Measurements from ENCODE around the gene TMEM17. TPM values are rescaled to one million over a fixed set of nuclear protein-coding genes. Genes with fewer than 3 reads are reported as not detected.
"Not testable (repeated sequence)": the region's sequence is repeated elsewhere in the genome, so short reads cannot be mapped to it uniquely, and the experiment has no call there.

TMEM17 gene
- total and polyA plus RNA-seq, 2 experiments from 2014 or later, result 1.8 to 5.0 TPM

- DNase-seq (ENCODE audit: low read depth in 1 of 2, low spot score in 1 of 2), result no peak
- no peak for TF ChIP-seq CTCF (IDR thresholded peaks at IDR 0.05; ENCODE audit: low read depth, low read length)
- no peaks in the 10 kb centered on the region for H3K9me3 ChIP-seq (ENCODE audit: low read depth)
- no peak overlapping the region for H3K4me3 ChIP-seq
- H3K36me3 ChIP-seq, result no peaks in the 10 kb centered on the region
- no peak overlapping the region for H3K27ac ChIP-seq
- peaks cover 7% of the 10 kb centered on the region for H3K4me1 ChIP-seq (ENCODE audit: low read depth)
- H3K27me3 ChIP-seq, result no peaks in the 10 kb centered on the region
These were observed 34.6 kb upstream of the TMEM17 start for GRCh38 chr2:62540408-62541168.

GRCh38 chr2:62539606-62540407 is 33.8 kb upstream of the TMEM17 start:
- Histone ChIP-seq H3K4me1 (ENCODE audit: low read depth) (peaks cover 7% of the 10 kb centered on the region), H3K36me3 (no peaks in the 10 kb centered on the region), H3K4me3 (no peak overlapping the region), H3K27me3 (no peaks in the 10 kb centered on the region), H3K9me3 (ENCODE audit: low read depth) (no peaks in the 10 kb centered on the region), H3K27ac (no peak overlapping the region)
- DNase-seq (ENCODE audit: low read depth in 1 of 2, low spot score in 1 of 2), result no peak
- no peak for TF ChIP-seq CTCF (IDR thresholded peaks at IDR 0.05; ENCODE audit: low read depth, low read length)

GRCh38 chr2:62538756-62539155 is 32.8 kb upstream of the TMEM17 start:
- no peak for TF ChIP-seq CTCF (IDR thresholded peaks at IDR 0.05; ENCODE audit: low read depth, low read length)
- no peaks in the 10 kb centered on the region for H3K27me3 ChIP-seq
- no peak for DNase-seq (ENCODE audit: low read depth in 1 of 2, low spot score in 1 of 2)

GRCh38 chr2:62537814-62538213 is 31.8 kb upstream of the TMEM17 start:
- H3K36me3 ChIP-seq, result no peaks in the 10 kb centered on the region
- no peaks in the 10 kb centered on the region for H3K9me3 ChIP-seq (ENCODE audit: low read depth)
- H3K4me1 ChIP-seq (ENCODE audit: low read depth), result peaks cover 7% of the 10 kb centered on the region
- no peak overlapping the region for H3K27ac ChIP-seq
- H3K4me3 ChIP-seq, result no peak overlapping the region
- DNase-seq (ENCODE audit: low read depth in 1 of 2, low spot score in 1 of 2), result no peak
- no peaks in the 10 kb centered on the region for H3K27me3 ChIP-seq
- TF ChIP-seq CTCF (IDR thresholded peaks at IDR 0.05; ENCODE audit: low read depth, low read length), result no peak

More at GRCh38 chr2:62538756-62539155, 32.8 kb upstream of the TMEM17 start:
- Histone ChIP-seq H3K4me3 (no peak overlapping the region), H3K36me3 (no peaks in the 10 kb centered on the region), H3K4me1 (ENCODE audit: low read depth) (peaks cover 7% of the 10 kb centered on the region), H3K9me3 (ENCODE audit: low read depth) (no peaks in the 10 kb centered on the region), H3K27ac (no peak overlapping the region)

GRCh38 chr2:62536873-62537547 is 31.0 kb upstream of the TMEM17 start:
- H3K27ac ChIP-seq, result no peak overlapping the region
- H3K36me3 ChIP-seq, result no peaks in the 10 kb centered on the region
- H3K9me3 ChIP-seq (ENCODE audit: low read depth), result no peaks in the 10 kb centered on the region
- H3K4me1 ChIP-seq (ENCODE audit: low read depth), result peaks cover 7% of the 10 kb centered on the region
- H3K27me3 ChIP-seq, result no peaks in the 10 kb centered on the region
- no peak for DNase-seq (ENCODE audit: low read depth in 1 of 2, low spot score in 1 of 2)
- H3K4me3 ChIP-seq, result no peak overlapping the region
- no peak for TF ChIP-seq CTCF (IDR thresholded peaks at IDR 0.05; ENCODE audit: low read depth, low read length)

GRCh38 chr2:62535521-62535920 is 29.5 kb upstream of the TMEM17 start:
- H3K4me3 ChIP-seq; H3K27ac ChIP-seq; H3K4me1 ChIP-seq (ENCODE audit: low read depth); DNase-seq (ENCODE audit: low read depth in 1 of 2, low spot score in 1 of 2); H3K9me3 ChIP-seq (ENCODE audit: low read depth); H3K27me3 ChIP-seq; H3K36me3 ChIP-seq: not testable (repeated sequence)
